Immature natural killer cell (primary cell): ENCODE data around the gene MICALL2. TPM values are rescaled to one million over a fixed set of nuclear protein-coding genes. Genes with fewer than 3 reads are reported as not detected.
A peak's percentile ranks its signal among the peaks of the same experiment; 100 is the strongest.

Experiments
- DNase-seq, 3 donors: peaks; one replicate each; pipeline ENCODE4 v3.0.0; 2022; ENCODE audit warnings: mixed read lengths in 1 of 3
- H3K27ac Mint-ChIP-seq, 6 donors: one replicate each; pipeline ENCODE4 v1.8.0; 2020; ENCODE audit warnings: mixed read lengths in 6 of 6, mild to moderate bottlenecking in 5 of 6, inconsistent platforms in 4 of 6, moderate library complexity in 3 of 6
- H3K27me3 Mint-ChIP-seq, 3 donors: one replicate each; pipeline ENCODE4 v1.8.0; 2020 to 2021; ENCODE audit warnings: low read depth in 3 of 3, mild to moderate bottlenecking in 3 of 3, mixed read lengths in 3 of 3, moderate library complexity in 3 of 3, inconsistent platforms in 1 of 3
- H3K36me3 Mint-ChIP-seq, 3 donors: one replicate each; pipeline ENCODE4 v1.8.0; 2020; ENCODE audit warnings: mixed read lengths in 3 of 3, inconsistent platforms in 2 of 3, mild to moderate bottlenecking in 2 of 3
- H3K4me1 Mint-ChIP-seq, 2 donors: one replicate each; pipeline ENCODE4 v1.8.0; 2020; ENCODE audit warnings: inconsistent platforms in 2 of 2, mild to moderate bottlenecking in 2 of 2, mixed read lengths in 2 of 2, moderate library complexity in 1 of 2
- H3K4me3 Mint-ChIP-seq, 5 donors: one replicate each; pipeline ENCODE4 v1.8.0; 2020; ENCODE audit warnings: mild to moderate bottlenecking in 5 of 5, mixed read lengths in 5 of 5, inconsistent platforms in 3 of 5, moderate library complexity in 3 of 5
- H3K9me3 Mint-ChIP-seq, 6 donors: one replicate each; pipeline ENCODE4 v1.8.0; 2020; ENCODE audit warnings: mild to moderate bottlenecking in 6 of 6, mixed read lengths in 6 of 6, inconsistent platforms in 4 of 6, moderate library complexity in 3 of 6
- polyA plus RNA-seq, 3 donors: library from polyadenylated mRNA; unstranded; fragments of 300-500 nt; fragmentation: Illumina TruSeq; gene quantifications; one replicate each; pipeline ENCODE4 v1.2.3, GENCODE V29; 2021

The MICALL2 gene
- polyA plus RNA-seq, 3 donors from 2014 or later, result 0.10 to 0.50 TPM; not detected in 1

DNA sequence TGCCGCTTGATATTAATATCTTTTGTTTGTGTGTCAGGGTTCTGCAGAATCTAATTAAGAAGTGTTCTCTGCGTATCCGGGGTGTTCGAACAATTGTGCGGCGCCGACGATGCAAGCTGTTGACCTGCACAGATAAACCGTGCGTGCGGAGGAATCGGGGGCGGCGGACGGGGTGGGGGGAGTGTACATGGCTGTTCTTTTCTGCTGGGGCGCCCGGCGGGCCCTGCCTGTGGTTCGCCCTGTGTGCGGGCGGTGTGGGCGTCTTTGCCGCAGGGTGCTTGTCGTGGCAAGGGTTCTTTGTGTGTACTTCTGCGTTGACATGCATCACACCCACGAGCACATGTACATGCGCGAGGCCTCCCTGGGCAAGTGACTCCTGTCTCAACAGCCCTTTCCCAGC is 47.9 kb downstream of the MICALL2 start:
- no peak overlapping the region for H3K4me3 Mint-ChIP-seq
- peaks cover 6% of the 10 kb centered on the region in 2 donors for H3K4me1 Mint-ChIP-seq
- H3K27ac Mint-ChIP-seq, result no peak overlapping the region
- H3K36me3 Mint-ChIP-seq, result no peaks in the 10 kb centered on the region
- H3K27me3 Mint-ChIP-seq, result peaks cover 0 to 3% (median 0%) of the 10 kb centered on the region in 3 donors
- DNase-seq, result no peak
- no peaks in the 10 kb centered on the region for H3K9me3 Mint-ChIP-seq

DNA sequence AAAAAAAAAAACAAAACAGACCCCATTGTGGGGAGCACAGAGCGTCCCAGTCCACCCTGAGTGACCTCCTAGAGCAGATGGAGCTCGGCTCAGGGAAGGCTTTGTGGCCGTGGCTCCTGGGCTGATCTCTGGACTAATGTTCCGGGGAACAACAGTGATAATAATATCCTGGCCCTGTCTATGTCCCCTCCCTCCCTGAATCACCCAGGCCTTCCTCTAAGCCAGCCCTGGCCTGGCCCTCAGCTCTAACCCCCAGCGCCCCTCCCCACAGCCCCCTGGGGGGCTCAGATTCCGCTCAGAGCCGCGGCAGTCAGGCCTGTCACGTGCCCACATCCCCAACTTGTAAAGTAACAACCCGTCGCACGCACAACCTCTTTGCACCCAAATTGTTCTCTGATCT is 48.3 kb downstream of the MICALL2 start:
- no peaks in the 10 kb centered on the region for H3K9me3 Mint-ChIP-seq
- DNase-seq, result no peak
- no peaks in the 10 kb centered on the region for H3K36me3 Mint-ChIP-seq
- H3K27me3 Mint-ChIP-seq, result peaks cover 0 to 3% (median 0%) of the 10 kb centered on the region in 3 donors
- H3K27ac Mint-ChIP-seq, result no peak overlapping the region
- H3K4me1 Mint-ChIP-seq, result peaks cover 3 to 6% of the 10 kb centered on the region in 2 donors
- no peak overlapping the region for H3K4me3 Mint-ChIP-seq

DNA sequence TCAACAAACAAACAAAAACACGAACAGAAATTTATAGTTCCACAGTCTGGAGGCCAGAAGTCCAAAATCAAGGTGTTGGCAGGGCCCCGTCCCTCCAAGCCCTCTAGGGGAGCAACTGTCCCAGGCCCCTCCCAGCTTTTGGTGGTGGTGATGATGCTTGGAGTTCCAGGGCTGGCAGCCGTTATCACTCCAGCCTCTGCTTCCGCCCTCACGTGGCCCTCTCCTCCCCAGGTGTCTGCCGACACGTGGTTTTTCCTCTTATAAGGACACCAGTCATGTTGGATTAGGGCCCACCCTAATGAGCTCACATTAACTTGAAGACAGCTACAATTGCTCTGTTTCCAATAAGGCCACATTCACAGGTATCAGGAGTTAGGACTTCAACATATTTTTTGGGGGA is 49.7 kb downstream of the MICALL2 start:
- H3K27me3 Mint-ChIP-seq, result peaks cover 0 to 3% (median 0%) of the 10 kb centered on the region in 3 donors

DNA sequence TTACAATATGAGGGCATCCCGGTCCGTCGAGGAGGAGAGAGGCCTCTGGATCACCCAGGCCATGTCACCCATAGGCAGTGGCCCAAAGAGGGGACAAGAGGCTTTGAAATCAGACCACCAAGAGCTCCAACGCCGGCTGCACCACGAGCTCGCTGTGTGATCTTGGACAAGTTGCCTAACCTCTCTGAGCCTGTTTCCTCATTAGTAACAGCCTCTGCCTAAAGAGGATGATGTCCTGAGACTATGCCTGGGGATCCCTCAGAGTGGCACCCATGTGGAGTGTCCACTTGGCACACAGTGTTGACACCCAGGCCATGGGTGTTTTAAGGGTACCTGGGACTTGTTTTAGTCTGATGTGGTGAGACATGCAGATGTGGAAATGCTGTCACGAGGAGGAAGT is 50.8 kb downstream of the MICALL2 start:
- Mint-ChIP-seq H3K27me3 (peaks cover 4 to 8% (median 5%) of the 10 kb centered on the region in 3 donors), H3K4me1 (peaks cover 3 to 6% of the 10 kb centered on the region in 2 donors), H3K36me3 (peaks cover 0 to 3% (median 0%) of the 10 kb centered on the region in 3 donors), H3K4me3 (no peak overlapping the region), H3K27ac (no peak overlapping the region), H3K9me3 (peaks cover 0 to 2% (median 0%) of the 10 kb centered on the region in 6 donors)
- no peak for DNase-seq

More for the DNA sequence above, 49.7 kb downstream of the MICALL2 start:
- no peaks in the 10 kb centered on the region for H3K36me3 Mint-ChIP-seq
- no peak overlapping the region for H3K27ac Mint-ChIP-seq
- H3K4me3 Mint-ChIP-seq, result no peak overlapping the region
- no peak for DNase-seq
- H3K9me3 Mint-ChIP-seq, result no peaks in the 10 kb centered on the region
- H3K4me1 Mint-ChIP-seq, result peaks cover 3 to 6% of the 10 kb centered on the region in 2 donors

DNA sequence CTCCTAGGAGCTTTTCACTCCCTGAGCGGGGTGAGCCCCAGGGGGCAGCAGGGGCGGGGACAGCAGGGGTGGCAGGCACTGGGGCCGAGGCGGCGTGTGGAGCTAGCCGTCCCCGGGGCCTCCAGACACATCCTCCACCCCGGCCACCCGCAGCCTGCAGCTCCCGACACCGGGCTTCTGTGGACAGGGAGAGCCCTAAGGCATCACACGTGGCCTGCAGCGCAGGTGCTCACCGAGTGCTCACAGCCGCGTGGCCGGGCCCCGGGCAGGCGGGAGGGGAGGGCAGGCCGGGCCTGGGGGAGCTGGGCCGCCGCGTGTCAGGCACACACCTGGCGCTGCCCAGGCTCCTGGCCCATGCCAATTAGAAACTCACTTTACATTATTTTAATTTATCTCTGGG is 51.4 kb downstream of the MICALL2 start:
- Mint-ChIP-seq H3K4me1 (peaks cover under 1 to 1% of the 10 kb centered on the region in 2 donors), H3K9me3 (peaks cover 0 to 2% (median 0%) of the 10 kb centered on the region in 6 donors), H3K4me3 (no peak overlapping the region), H3K36me3 (peaks cover 0 to 3% (median 0%) of the 10 kb centered on the region in 3 donors), H3K27me3 (peaks cover 4 to 11% (median 6%) of the 10 kb centered on the region in 3 donors), H3K27ac (no peak overlapping the region)
- DNase-seq, result no peak

DNA sequence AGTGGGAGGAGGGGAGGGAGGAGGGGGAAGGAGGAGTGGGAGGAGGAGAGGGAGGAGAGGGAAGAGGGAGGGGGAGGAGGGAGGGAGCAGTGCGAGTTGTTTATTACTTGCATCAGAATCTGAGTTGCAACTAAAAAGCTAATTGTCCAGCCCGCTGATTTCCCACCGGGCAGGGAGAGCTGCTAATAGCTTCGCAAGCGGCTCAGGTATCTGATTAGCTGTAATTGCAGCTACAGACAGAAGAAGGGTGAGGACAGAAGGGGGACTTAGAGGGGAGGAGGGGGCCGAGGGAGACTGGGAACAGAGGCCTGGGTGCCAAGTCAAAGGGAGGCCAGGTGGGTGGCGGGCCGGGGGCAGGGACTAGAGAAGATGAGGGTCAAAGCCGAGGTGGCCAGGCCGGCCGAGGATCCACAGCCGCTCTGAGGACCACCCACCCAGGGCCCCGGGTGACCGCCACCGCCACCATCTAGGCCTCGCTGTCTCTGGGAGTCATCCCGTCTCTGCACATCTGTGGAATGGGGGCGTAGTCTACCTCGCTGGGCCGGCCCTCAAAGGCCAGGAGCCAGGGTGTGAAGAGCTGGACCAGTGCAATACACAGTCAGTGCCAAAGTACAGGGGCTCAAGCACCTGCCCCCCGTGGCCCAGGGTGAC is 54.2 kb downstream of the MICALL2 start:
- H3K4me3 Mint-ChIP-seq, result no peak overlapping the region
- H3K9me3 Mint-ChIP-seq, result peaks cover 0 to 2% (median 0%) of the 10 kb centered on the region in 6 donors
- H3K27me3 Mint-ChIP-seq, result peaks cover 11 to 13% (median 12%) of the 10 kb centered on the region in 3 donors
- DNase-seq, result no peak
- H3K36me3 Mint-ChIP-seq, result peaks cover 0 to 3% (median 0%) of the 10 kb centered on the region in 3 donors
- no peaks in the 10 kb centered on the region for H3K4me1 Mint-ChIP-seq
- no peak overlapping the region for H3K27ac Mint-ChIP-seq

DNA sequence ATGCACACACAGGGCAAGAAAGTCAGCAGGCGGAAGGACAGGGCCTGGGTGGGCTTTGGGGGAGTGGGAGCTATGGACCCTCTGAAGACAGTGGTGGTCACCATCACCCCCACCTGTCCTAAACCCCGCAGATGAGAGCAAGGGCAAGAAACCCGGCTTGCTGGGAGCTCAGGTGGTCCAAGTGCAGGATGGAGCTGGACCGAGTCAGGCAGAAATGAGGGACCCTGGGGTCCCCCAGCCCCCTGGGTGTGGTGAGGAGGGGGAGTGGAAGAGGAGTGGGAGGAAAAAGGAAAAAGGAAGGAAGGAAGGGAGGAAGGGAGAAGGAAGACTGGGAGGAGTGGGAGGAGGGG is 54.8 kb downstream of the MICALL2 start:
- H3K9me3 Mint-ChIP-seq, result peaks cover 0 to 2% (median 0%) of the 10 kb centered on the region in 6 donors
- peaks cover 0 to 3% (median 0%) of the 10 kb centered on the region in 3 donors for H3K36me3 Mint-ChIP-seq
- H3K27ac Mint-ChIP-seq, result no peak overlapping the region
- H3K4me3 Mint-ChIP-seq, result peak overlapping the region in 1 of 5 donors; percentile 48
- peaks cover 11 to 13% (median 12%) of the 10 kb centered on the region in 3 donors for H3K27me3 Mint-ChIP-seq
- no peak for DNase-seq
- no peaks in the 10 kb centered on the region for H3K4me1 Mint-ChIP-seq

DNA sequence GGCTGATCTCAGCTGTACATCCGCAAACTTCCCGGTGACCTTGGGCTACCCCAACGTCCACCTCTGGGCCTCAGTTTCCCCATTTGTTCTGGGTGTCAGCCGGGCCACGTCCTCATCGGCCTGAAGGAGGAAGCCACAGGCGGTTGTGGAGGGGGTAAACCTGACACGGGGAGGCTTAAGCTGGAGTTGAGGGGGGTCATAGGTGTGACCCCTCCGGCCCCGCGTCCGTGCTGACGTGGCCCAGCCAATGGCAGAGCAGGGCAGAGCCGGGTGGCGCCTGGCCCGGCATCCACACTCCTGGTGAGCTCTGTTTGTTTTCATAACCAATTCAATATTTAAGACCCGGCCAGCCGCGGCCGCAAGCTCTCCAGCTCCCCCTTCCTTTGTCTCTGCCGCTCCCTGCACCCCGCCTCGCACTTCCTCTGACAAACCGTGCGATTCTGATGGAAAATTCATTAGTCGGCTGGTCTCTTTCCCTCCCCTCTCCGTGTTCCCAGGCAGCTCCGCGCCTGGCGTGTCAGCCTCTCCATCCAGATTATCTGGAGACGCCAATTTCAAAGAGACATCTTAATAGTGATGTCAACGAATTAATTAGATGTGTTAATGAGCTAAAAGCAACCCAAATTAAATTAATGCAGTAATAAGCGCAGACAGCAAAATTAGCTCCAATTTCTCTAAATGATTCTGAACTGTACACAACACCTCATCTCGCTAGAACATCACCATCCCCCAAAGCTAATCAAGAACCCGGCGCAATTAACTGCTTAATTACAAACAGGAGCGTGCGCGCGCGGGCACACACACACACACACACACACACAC is 55.4 kb downstream of the MICALL2 start:
- Mint-ChIP-seq H3K27ac (no peak overlapping the region), H3K4me3 (peak overlapping the region in 1 of 5 donors; percentile 48), H3K27me3 (peaks cover 11 to 13% (median 13%) of the 10 kb centered on the region in 3 donors)

DNA sequence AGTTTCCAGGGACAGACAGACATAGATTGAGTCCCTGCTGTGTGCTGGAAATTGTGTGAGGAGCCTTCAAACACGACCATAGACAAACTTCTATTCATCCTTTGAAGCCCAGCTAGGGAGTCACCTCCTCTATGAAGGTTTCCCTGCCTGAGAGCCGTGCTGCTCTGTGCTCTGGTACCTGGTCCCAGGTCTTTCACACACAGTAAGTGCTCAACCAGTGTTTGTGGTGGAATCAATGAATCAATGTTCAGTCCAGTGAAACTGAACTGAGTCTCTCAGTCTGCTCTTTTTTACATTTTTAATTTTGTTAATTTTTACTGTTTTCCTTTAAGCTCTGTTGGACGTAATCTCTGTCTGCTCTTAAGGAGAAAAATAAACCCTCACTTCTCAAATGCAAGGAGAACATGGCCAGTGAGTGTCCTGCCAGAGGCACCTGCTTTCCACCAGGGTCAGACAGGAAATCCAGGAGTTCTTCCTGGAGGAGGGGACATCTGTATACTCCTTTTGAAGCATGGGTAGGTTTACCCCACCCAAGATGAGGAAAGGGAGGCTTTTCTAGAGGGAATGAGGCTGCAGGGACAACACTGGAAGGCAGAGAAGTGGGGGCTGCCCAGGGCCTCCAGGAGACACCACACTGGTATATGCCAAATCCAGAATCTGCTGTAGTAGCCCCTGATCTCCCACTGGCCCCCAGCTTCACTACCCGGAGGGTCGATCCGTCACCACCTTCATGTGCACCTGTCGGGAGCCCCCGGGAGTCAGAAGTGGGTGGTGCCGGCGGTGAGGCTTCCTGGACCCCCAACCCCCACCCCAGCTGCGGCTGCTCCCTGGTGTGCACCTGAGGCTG is 56.3 kb downstream of the MICALL2 start:
- Mint-ChIP-seq H3K27ac (no peak overlapping the region), H3K36me3 (peaks cover 0 to 3% (median 0%) of the 10 kb centered on the region in 3 donors), H3K4me1 (no peaks in the 10 kb centered on the region), H3K4me3 (no peak overlapping the region), H3K9me3 (peaks cover 0 to 2% (median 0%) of the 10 kb centered on the region in 6 donors), H3K27me3 (peaks cover 13 to 16% (median 13%) of the 10 kb centered on the region in 3 donors)
- DNase-seq, result no peak

More for the DNA sequence above, 55.4 kb downstream of the MICALL2 start:
- Mint-ChIP-seq H3K4me1 (no peaks in the 10 kb centered on the region), H3K9me3 (peaks cover 0 to 2% (median 0%) of the 10 kb centered on the region in 6 donors), H3K36me3 (peaks cover 0 to 3% (median 0%) of the 10 kb centered on the region in 3 donors)
- DNase-seq, result no peak

DNA sequence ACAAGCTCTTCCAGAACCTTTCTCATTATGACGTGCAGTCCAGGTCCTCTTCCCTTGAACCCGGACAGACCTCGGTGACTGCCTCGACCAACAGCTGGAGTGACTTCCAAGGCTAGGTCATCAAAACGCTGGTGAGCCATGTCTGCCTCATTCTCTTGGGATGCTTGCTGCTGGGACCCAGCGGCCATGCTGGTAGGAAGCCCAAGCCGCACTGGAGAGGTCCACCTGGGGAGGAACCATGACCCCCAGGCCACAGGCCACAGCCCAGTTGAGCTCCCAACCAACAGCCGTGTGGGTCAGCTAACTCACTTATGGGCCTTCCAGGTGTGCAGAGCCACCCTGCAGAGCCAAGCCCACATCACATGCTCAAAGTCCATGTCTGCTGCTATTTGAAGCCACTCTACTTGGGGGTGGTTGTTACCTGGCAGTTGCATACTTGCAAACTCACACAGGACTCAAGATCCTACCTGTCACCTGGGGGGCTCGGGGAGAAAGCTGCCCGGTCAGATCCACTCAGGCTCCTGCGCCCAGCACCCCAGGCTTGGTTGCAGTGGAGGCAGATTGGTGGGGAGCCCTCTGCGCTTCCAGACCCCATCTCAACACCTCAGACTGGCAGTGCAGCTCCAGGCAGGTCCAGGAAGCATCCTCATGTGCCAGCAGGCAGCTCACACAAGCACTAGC is 57.0 kb downstream of the MICALL2 start:
- Mint-ChIP-seq H3K9me3 (peaks cover 0 to 2% (median 0%) of the 10 kb centered on the region in 6 donors), H3K27ac (no peak overlapping the region), H3K4me3 (no peak overlapping the region), H3K36me3 (peaks cover 0 to 3% (median 0%) of the 10 kb centered on the region in 3 donors), H3K27me3 (peaks cover 13 to 16% (median 13%) of the 10 kb centered on the region in 3 donors), H3K4me1 (no peaks in the 10 kb centered on the region)
- no peak for DNase-seq

DNA sequence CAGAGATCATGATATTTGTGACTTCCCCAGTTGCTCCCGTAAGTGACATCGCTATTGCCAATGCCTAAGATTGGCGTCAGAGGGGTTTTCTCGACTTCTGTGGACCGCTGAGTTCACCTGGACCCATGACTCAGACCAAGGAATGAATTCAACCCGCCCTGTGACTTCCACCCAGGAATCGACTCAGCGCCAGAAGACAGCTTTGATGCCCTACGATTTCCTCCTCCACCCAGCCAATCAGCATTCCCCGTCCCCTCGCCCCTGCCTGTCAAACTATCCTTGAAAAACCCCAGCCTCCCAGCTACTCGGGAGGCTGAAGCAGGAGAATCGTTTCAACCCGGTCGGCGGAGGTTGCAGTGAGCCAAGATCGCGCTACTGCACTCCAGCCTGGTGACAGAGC is 58.3 kb downstream of the MICALL2 start:
- no peak overlapping the region for H3K4me3 Mint-ChIP-seq
- peaks cover 13 to 16% (median 13%) of the 10 kb centered on the region in 3 donors for H3K27me3 Mint-ChIP-seq

DNA sequence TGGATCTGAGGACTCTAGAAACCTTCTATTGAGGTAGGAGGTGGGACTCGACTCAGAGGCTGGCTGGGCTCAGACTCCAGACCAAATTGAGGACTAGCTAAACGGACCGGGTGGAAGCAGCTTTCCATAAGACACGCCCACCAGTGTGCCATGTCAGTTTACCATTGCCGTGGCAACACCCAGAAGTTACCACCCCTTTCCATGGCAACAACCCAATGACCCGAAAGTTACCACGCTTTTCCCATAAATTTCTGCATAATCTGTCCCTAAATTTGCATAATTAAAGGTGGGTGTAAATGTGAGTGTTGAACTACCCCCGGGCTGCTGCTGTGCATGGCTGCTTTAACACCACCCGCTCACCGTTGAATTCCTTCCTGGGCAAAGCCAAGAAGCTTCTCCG is 58.9 kb downstream of the MICALL2 start:
- H3K27ac Mint-ChIP-seq, result no peak overlapping the region

More for the DNA sequence above, 58.3 kb downstream of the MICALL2 start:
- Mint-ChIP-seq H3K27ac (no peak overlapping the region), H3K36me3 (peaks cover 0 to 3% (median 0%) of the 10 kb centered on the region in 3 donors), H3K9me3 (peaks cover 0 to 3% (median 0%) of the 10 kb centered on the region in 6 donors), H3K4me1 (no peaks in the 10 kb centered on the region)
- DNase-seq, result no peak

More for the DNA sequence above, 58.9 kb downstream of the MICALL2 start:
- Mint-ChIP-seq H3K4me1 (no peaks in the 10 kb centered on the region), H3K36me3 (peaks cover 0 to 3% (median 0%) of the 10 kb centered on the region in 3 donors), H3K9me3 (peaks cover 0 to 3% (median 0%) of the 10 kb centered on the region in 6 donors), H3K4me3 (no peak overlapping the region), H3K27me3 (peaks cover 13 to 15% (median 14%) of the 10 kb centered on the region in 3 donors)
- DNase-seq, result no peak
